ENCODE data around the gene FLOT1. TPM values are rescaled to one million over a fixed set of nuclear protein-coding genes. Genes with fewer than 3 reads are reported as not detected.
A peak's percentile ranks its signal among the peaks of the same experiment; 100 is the strongest.

Gene FLOT1
- total and polyA plus RNA-seq, 2 of the 13 experiments (the other 11 are each of a cell fraction or from before 2014, with no cell fraction given) = 82.3 to 130 TPM

- no peak for TF ChIP-seq ZBTB40 (IDR thresholded peaks at IDR 0.05)
- TF ChIP-seq ZBTB40 (CRISPR knock-in tag; IDR thresholded peaks at IDR 0.05) = peak; percentile 50; the same call in 1 of the 2 replicates
- no peak for TF ChIP-seq TSC22D2 (CRISPR knock-in tag; IDR thresholded peaks at IDR 0.05; ENCODE audit: borderline replicate concordance)
- no peak for TF ChIP-seq CEBPG (CRISPR knock-in tag; IDR thresholded peaks at IDR 0.05)
- TF ChIP-seq NR2F2 (IDR thresholded peaks at IDR 0.05; ENCODE audit: borderline replicate concordance, low read depth) = no peak
- no peak for TF ChIP-seq ZKSCAN8 (CRISPR knock-in tag; IDR thresholded peaks at IDR 0.05; ENCODE audit: borderline replicate concordance)
- TF ChIP-seq PAF1 (CRISPR knock-in tag; IDR thresholded peaks at IDR 0.05) = 0 out of 2 replicates have a peak, but pooled peaks have one; percentile 22
- peak; percentile 64; the same call in 1 of the 2 replicates for TF ChIP-seq AHR (CRISPR knock-in tag; IDR thresholded peaks at IDR 0.05)
- no peak for TF ChIP-seq ZNF460 (CRISPR knock-in tag; IDR thresholded peaks at IDR 0.05; ENCODE audit: borderline replicate concordance)
- peak; percentile 76 for TF ChIP-seq GATAD1 (CRISPR knock-in tag; IDR thresholded peaks at IDR 0.05)
- TF ChIP-seq ZNF598 (CRISPR knock-in tag; IDR thresholded peaks at IDR 0.05; ENCODE audit: borderline replicate concordance) = no peak; the same call in 1 of the 2 replicates
- peak; percentile 50 for TF ChIP-seq ZNF792 (CRISPR knock-in tag; IDR thresholded peaks at IDR 0.05)
- no peak for TF ChIP-seq ZBTB4 (CRISPR knock-in tag; IDR thresholded peaks at IDR 0.05; ENCODE audit: borderline replicate concordance)
- peak; percentile 93 for TF ChIP-seq ZBTB7A (CRISPR knock-in tag; IDR thresholded peaks at IDR 0.05)
- TF ChIP-seq ZNF280B (CRISPR knock-in tag; IDR thresholded peaks at IDR 0.05; ENCODE audit: borderline replicate concordance) = peak; percentile 79; the same call in 1 of the 2 replicates
- no peak for TF ChIP-seq MEIS1 (CRISPR knock-in tag; IDR thresholded peaks at IDR 0.05; ENCODE audit: borderline replicate concordance)
These were observed 21.1 kb downstream of the FLOT1 start (continued) for GRCh38 chr6:30721198-30722024.
